GM12878 (cell line): ENCODE results near the gene KYAT1. TPM values are rescaled to one million over a fixed set of nuclear protein-coding genes. Genes with fewer than 3 reads are reported as not detected.
A peak's percentile ranks its signal among the peaks of the same experiment; 100 is the strongest.

Experiments
- ASH2L ChIP-seq: fragments of 300-600, 200-600 bp; sonication (generic); IDR thresholded peaks from 2 replicates; pipeline ENCODE4 v1.6.1; 2017; ENCODE audit warnings: low read depth, mild to moderate bottlenecking, borderline replicate concordance
- CHD2 ChIP-seq: IDR thresholded peaks from 2 replicates; pipeline ENCODE4 v1.6.1; 2011; ENCODE audit warnings: low read depth, low read length, improper control_type of control experiment, borderline replicate concordance
- HSF1 ChIP-seq: fragments of 150-350 bp; IDR thresholded peaks from 2 replicates; pipeline ENCODE4 v1.6.1; 2014; ENCODE audit warnings: mild to moderate bottlenecking, low read depth, low read length
- IKZF2 ChIP-seq, 2 experiments: fragments of 450-650 bp; IDR thresholded peaks; 2 replicates each; pipeline ENCODE4 v1.6.1; 2017; ENCODE audit warnings: mild to moderate bottlenecking in 2 of 2, moderate library complexity in 2 of 2
- MEF2A ChIP-seq: IDR thresholded peaks from 2 replicates; pipeline ENCODE4 v1.6.1; 2011; ENCODE audit warnings: low read depth, mild to moderate bottlenecking, low read length, moderate library complexity; ENCODE audit not compliant: insufficient read depth
- MYC ChIP-seq: IDR thresholded peaks from 2 replicates; pipeline ENCODE4 v1.6.1; 2011; ENCODE audit warnings: mild to moderate bottlenecking, low read length, moderate library complexity, inconsistent platforms; ENCODE audit not compliant: insufficient read depth, insufficient replicate concordance, insufficient read length, severe bottlenecking
- NFIC ChIP-seq: IDR thresholded peaks from 2 replicates; pipeline ENCODE4 v1.6.1; 2012; ENCODE audit warnings: low read depth, mild to moderate bottlenecking, inconsistent platforms, low read length, moderate library complexity
- POLR2AphosphoS2 ChIP-seq: IDR thresholded peaks from 2 replicates; pipeline ENCODE4 v1.6.1; 2011; ENCODE audit warnings: low read depth, mild to moderate bottlenecking, low read length, improper control_type of control experiment, moderate library complexity
- SIN3A ChIP-seq: IDR thresholded peaks from 2 replicates; pipeline ENCODE4 v1.6.1; 2012; ENCODE audit warnings: low read depth, low read length, improper control_type of control experiment
- ZBTB40 ChIP-seq: fragments of 450-650 bp; IDR thresholded peaks from 2 replicates; pipeline ENCODE4 v1.6.1; 2016; ENCODE audit warnings: mild to moderate bottlenecking, moderate library complexity, borderline replicate concordance
- ZNF207 ChIP-seq: fragments of 450-650 bp; IDR thresholded peaks from 2 replicates; pipeline ENCODE4 v1.6.1; 2014; ENCODE audit warnings: antibody characterized with exemption, mild to moderate bottlenecking, borderline replicate concordance
- ZNF592 ChIP-seq: fragments of 450-650 bp; IDR thresholded peaks from 2 replicates; pipeline ENCODE4 v1.6.1; 2017; ENCODE audit warnings: mild to moderate bottlenecking, moderate library complexity
- ZNF622 ChIP-seq: fragments of 450-650 bp; IDR thresholded peaks from 2 replicates; pipeline ENCODE4 v1.6.1; 2017; ENCODE audit warnings: mild to moderate bottlenecking, inconsistent platforms
- ZSCAN29 ChIP-seq: fragments of 450-650 bp; IDR thresholded peaks from 2 replicates; pipeline ENCODE4 v1.6.1; 2017; ENCODE audit warnings: mild to moderate bottlenecking, moderate library complexity
- polyA plus RNA-seq, 11 experiments: library from polyadenylated mRNA; depleted of rRNA in 4 of 11; unstranded in 6 of 11; stranded (reverse) in 5 of 11; fragments of >200 nt; fragmentation: Nextera tagmentation in 4 of 11; fragmentation: Illumina TruSeq in 1 of 11; extraction: Ambion mirVana in 4 of 11; extraction: Trizol in 1 of 11; gene quantifications; 1 replicate in 1 of 11; 2 replicates in 10 of 11; pipeline versions ENCODE4 v1.2.1 to v1.2.3, GENCODE V29; 2011 to 2016; ENCODE audit warnings: inconsistent platforms in 2 of 11, missing spikeins in 2 of 11, low read depth in 1 of 11
- total RNA-seq, 4 experiments: library from RNA; depleted of rRNA in 3 of 4; stranded (reverse); fragments of >200 nt in 3 of 4; fragmentation: Illumina TruSeq in 1 of 4; extraction: Trizol in 1 of 4; gene quantifications; 2 replicates each; pipeline versions ENCODE4 v1.2.1 to v1.2.3, GENCODE V29; 2013 to 2021
- TF ChIP-seq, protein P1 (sequence below): fragments of 450-650 bp; IDR thresholded peaks from 2 replicates; pipeline ENCODE4 v1.6.1; 2016; ENCODE audit warnings: mild to moderate bottlenecking

The KYAT1 gene
- total and polyA plus RNA-seq, 10 of the 15 experiments (the other 5 are each of a cell fraction or from before 2014, with no cell fraction given) = 5.8 to 15.7 (median 11.4) TPM

- TF ChIP-seq HSF1 (no peak), ASH2L (no peak), MYC (peak; percentile 82), NFIC (no peak), CHD2 (no peak), ZNF622 (no peak), ZNF207 (no peak; the same call in 1 of the 2 replicates), POLR2AphosphoS2 (peak; percentile 78; the same call in 1 of the 2 replicates), IKZF2 (IDR thresholded peaks at IDR 0.05) (0 out of 4 replicates have a peak, but pooled peaks of 1 of the 2 experiments have one; percentile 25), SIN3A (peak; percentile 68), MEF2A (no peak), ZNF592 (no peak), ZBTB40 (peak; percentile 60; the same call in 1 of the 2 replicates), ZSCAN29 (no peak)
- TF ChIP-seq, protein P1, sequence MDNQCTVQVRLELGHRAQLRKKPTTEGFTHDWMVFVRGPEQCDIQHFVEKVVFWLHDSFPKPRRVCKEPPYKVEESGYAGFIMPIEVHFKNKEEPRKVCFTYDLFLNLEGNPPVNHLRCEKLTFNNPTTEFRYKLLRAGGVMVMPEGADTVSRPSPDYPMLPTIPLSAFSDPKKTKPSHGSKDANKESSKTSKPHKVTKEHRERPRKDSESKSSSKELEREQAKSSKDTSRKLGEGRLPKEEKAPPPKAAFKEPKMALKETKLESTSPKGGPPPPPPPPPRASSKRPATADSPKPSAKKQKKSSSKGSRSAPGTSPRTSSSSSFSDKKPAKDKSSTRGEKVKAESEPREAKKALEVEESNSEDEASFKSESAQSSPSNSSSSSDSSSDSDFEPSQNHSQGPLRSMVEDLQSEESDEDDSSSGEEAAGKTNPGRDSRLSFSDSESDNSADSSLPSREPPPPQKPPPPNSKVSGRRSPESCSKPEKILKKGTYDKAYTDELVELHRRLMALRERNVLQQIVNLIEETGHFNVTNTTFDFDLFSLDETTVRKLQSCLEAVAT = no peak
Measured at GRCh38 chr9:128829477-128830251, 52.1 kb downstream of the KYAT1 start, which contains the start of gene SPOUT1 (continued).
